Ureter (tissue), 1 donor: ENCODE data around the gene CCR7. TPM values are rescaled to one million over a fixed set of nuclear protein-coding genes. Genes with fewer than 3 reads are reported as not detected.

Experiments
- DNase-seq: peaks from one replicate; pipeline ENCODE4 v3.0.0-alpha.2; 2020; ENCODE audit warnings: low spot score
- total RNA-seq: library from RNA; stranded (reverse); gene quantifications from one replicate; pipeline ENCODE4 v1.2.4, GENCODE V29; 2023
- donor health status: DM: yes; HTN: yes; CAD: no.

Gene CCR7
- total RNA-seq, 1 donor from 2014 or later, result 0.57 TPM

DNA sequence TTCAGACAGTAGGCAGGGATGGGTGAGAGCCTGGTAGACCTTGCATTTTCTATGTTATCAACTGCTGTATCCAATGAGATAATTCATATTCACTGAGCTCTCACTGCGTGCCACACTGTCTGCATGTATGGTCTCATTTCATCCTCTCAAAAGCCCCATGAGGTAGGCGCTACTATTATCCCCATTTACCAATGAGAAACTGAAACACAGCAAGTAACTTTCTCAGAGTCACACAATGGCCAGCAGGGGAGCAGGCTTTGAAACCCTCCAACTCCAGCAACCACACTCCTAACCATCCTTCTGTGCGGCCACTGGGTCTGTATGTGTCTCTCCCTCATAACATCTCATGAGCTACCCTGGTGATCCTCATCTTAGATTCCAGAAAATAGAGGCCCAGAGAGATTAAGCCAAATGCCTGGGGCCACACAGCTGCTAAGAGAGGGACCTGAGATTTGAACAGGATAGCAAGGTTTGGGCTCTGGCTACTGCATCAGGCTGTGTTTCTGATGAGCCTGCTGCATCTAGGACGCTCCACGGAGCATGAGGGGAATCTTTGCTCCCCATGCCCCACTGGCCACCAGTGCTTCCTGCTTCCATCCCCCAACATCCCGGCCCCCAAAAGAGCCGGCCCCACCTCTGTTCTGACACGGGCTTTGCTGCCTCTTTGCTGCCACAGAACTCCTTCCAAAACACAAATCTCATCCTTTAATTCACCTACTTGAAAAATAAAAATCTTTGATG, 3.2 kb downstream of the CCR7 start:
- DNase-seq, result no peak

GRCh38 chr17:40561294-40561870, 3.9 kb downstream of the CCR7 start:
- no peak for DNase-seq

- peak; percentile 64 for DNase-seq
Observed at GRCh38 chr17:40560592-40561293, 4.5 kb downstream of the CCR7 start.

DNA sequence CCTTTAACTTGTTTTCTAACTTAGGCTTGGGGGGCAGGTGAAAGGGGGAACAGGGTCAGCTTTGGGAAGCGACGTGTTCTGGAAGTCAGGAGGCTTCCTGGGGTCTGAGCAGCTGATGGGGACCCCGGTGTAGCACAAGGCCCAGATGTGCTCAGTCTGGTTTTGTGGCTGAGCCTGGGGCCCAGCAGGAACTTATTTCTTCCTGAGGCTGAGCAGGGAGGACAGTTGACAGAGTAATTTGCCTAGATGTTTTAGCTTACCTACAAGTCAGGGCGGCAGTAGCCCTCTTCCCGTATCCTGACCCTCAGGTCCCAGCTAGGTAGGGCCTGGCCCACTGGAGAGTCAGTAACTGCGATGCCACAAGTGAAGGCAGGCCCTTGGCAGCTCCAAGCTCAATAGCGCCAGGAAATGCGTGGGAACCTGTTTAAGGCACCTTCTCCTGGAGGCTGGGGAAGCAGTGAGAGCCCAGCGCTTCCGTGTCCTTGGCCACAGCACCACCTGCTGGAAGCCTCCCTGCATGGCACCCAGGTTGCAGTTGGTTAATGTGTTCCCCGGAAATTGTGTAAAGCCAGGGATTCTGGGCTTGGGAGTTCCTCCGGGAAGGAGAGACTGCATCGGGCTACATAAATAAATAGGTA, 5.2 kb downstream of the CCR7 start:
- DNase-seq, result peak; percentile 95

- no peak for DNase-seq
Observed at GRCh38 chr17:40559564-40559916, 5.7 kb downstream of the CCR7 start.

GRCh38 chr17:40558890-40559563, 6.2 kb downstream of the CCR7 start:
- peak; percentile 50 for DNase-seq

- DNase-seq, result no peak
Observed at GRCh38 chr17:40558300-40558889, 6.9 kb downstream of the CCR7 start.

DNA sequence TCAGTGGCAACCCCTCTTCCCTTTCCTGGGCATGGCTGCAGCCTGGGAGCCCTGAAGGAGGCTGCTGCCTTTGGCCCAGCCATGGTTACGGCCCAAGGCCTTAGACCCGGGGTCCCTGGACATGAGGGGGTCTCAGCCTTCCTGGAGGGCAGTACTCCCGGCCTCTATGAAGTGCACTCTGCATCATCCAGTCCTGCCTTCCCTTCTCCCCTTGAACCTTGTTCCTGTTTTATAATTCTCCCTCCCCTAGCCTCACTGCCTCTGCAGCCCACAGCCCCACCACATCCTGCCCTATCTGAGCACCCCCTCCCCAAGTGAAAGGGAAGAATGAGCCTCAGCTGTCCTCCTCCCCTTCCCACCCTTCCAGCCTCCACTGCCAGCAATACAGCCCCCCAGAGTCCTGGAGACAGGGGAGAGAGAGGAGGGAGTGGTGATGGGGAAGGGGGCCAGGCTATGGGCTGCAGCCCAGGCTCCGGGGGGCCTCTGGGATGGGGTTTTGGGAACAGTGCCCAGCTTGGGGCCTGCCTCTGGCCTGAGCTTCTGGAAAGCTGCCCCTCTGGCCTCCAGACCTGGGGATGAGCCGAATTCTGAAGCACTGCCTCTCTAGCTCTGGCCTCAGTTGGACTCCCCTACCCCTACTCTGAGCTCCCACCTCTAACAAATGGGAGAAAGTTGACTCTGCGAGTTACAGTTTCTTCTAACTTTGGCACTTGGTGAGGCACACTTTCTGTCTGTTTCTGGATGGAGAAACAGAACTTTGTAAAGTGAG, 7.6 kb downstream of the CCR7 start:
- DNase-seq, result peak; percentile 49

GRCh38 chr17:40556884-40557414, 8.3 kb downstream of the CCR7 start:
- DNase-seq, result peak; percentile 56

- no peak for DNase-seq
Observed at GRCh38 chr17:40556198-40556661, 9.0 kb downstream of the CCR7 start.

- DNase-seq, result peak; percentile 40
Observed at GRCh38 chr17:40555296-40556190, 9.7 kb downstream of the CCR7 start.

DNA sequence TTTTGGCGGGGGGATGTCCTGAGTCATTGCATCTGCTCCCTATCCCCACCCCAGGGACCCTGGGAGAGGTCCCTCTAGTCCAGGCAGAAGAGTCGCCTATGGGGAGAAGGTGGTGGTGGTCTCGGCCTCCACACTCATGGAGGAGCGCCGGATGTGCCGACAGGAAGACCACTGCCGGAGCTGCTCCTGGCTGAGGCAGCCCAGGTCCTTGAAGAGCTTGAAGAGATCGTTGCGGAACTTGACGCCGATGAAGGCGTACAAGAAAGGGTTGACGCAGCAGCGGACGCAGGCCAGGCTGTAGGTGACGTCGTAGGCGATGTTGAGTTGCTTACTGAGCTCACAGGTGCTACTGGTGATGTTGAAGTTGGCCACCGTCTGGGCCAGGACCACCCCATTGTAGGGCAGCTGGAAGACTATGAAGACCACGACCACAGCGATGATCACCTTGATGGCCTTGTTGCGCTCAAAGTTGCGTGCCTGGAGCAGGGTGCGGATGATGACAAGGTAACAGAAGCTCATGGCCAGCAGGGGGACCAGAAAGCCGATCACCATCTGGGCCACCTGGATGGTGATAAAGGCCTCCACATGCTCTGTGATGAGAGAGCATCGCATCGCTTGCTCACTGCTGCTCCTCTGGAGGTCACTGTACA, 10.5 kb downstream of the CCR7 start:
- peak; percentile 42 for DNase-seq

DNA sequence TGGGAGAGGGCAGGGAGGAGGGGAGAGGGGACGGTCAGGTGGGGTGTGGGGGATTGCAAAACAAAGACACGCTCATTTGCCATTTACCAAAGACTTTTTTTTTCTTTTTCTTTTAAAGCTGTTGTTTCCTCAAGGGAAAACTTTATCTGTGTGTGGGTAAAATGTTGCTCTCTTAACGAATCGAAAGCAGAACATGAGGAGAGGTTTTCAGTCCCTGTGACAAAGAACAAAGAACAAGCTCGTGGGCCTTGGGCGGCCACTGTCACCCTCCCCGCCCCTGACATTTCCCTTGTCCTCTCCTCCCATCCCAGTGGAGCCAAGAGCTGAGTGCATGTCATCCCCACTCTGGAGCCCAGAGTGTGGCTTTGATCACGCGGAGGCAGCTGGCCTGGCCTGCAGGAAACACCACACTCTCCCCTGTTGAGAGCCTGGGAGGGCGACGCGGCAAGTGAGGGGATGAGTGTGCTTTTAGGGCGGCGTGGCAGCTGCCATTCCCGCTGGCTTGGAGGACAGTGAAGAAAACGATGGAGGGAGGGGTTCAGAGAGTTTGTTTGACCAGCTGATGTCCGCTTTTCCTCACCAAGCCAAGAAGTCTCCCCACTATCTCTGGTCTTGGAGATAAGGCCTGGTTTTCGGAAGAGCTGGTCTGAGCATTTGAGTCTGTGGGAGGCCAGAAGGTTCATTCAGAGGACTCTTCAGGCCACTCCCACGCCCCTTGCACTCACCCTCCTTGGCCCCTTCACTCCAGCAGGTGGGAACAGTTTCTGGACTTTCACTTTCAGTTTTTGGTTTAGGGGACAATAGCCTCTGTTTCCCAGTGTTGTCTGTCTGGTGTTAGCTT, 11.4 kb downstream of the CCR7 start:
- DNase-seq, result peak; percentile 72

- no peak for DNase-seq
Observed at GRCh38 chr17:40552806-40553693, 12.2 kb downstream of the CCR7 start.

- peak; percentile 66 for DNase-seq
Observed at GRCh38 chr17:40551879-40552768, 13.1 kb downstream of the CCR7 start.
